ENCODE results near the gene POM121.
"Not testable (repeated sequence)": the region's sequence is repeated elsewhere in the genome, so short reads cannot be mapped to it uniquely, and the experiment has no call there.

DNA sequence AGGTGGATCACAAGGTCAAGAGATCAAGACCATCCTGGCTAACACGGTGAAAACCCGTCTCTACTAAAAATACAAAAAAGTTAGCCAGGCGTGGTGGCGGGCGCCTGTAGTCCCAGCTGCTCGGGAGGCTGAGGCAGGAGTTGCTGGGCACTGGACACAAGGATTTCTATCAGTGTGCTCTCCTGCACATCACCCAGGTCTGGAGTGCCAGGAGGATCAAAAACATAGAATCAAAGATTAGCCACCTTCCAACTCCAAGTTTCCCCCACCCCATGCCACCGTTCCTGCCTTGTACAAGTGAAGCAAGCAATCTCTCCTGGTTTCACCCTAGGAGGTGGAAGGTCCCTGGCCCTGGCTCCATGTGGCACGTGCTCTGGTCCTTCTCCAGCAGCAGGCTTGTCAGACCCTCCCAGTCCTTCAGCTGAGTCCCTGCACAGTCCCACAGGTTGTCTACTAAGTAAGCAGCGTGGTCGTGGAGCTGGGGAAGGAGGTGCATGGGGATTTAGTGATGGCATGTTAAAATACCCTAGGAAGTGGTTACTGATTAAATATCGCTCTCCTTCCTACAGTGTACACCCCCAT lies 73.1 kb downstream of the POM121 start:
- not testable (repeated sequence) for TF ChIP-seq ZNF558 (tag by site-specific recombination; IDR thresholded peaks at IDR 0.05)
- TF ChIP-seq, protein P1, sequence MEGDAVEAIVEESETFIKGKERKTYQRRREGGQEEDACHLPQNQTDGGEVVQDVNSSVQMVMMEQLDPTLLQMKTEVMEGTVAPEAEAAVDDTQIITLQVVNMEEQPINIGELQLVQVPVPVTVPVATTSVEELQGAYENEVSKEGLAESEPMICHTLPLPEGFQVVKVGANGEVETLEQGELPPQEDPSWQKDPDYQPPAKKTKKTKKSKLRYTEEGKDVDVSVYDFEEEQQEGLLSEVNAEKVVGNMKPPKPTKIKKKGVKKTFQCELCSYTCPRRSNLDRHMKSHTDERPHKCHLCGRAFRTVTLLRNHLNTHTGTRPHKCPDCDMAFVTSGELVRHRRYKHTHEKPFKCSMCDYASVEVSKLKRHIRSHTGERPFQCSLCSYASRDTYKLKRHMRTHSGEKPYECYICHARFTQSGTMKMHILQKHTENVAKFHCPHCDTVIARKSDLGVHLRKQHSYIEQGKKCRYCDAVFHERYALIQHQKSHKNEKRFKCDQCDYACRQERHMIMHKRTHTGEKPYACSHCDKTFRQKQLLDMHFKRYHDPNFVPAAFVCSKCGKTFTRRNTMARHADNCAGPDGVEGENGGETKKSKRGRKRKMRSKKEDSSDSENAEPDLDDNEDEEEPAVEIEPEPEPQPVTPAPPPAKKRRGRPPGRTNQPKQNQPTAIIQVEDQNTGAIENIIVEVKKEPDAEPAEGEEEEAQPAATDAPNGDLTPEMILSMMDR (tag by site-specific recombination; IDR thresholded peaks at IDR 0.05): not testable (repeated sequence)

All from HEK293 (cell line).